Measurements from ENCODE around the gene GPR37.

The GPR37 gene

DNA sequence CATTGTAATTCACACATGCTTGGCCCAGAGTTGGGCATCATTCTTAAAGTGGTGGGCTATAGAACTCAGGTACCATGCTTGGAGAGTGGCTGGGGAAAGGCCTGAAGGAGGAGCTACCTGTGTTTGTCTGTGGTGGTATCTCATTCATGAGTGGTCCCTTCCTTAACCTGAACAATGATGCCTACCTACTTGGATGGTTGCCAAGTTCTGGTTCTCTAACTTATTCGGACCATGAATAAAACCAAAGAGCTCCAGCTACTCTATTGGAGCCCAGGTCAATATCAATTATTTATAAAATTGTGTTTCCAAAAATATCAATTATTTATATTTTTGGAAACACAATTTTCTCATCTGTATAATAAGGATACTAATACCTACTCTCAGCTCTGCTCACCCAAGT, 2.9 kb upstream of the GPR37 start:
- Mint-ChIP-seq H3K27me3 (ENCODE audit: low read depth, poor library complexity) (peaks cover 26% of the 10 kb centered on the region), H3K4me1 (peaks cover 5% of the 10 kb centered on the region), H3K36me3 (ENCODE audit: low read depth) (no peaks in the 10 kb centered on the region), H3K4me3 (no peak overlapping the region), H3K27ac (no peak overlapping the region), H3K9me3 (peaks cover 5% of the 10 kb centered on the region)
- TF ChIP-seq, protein P1, sequence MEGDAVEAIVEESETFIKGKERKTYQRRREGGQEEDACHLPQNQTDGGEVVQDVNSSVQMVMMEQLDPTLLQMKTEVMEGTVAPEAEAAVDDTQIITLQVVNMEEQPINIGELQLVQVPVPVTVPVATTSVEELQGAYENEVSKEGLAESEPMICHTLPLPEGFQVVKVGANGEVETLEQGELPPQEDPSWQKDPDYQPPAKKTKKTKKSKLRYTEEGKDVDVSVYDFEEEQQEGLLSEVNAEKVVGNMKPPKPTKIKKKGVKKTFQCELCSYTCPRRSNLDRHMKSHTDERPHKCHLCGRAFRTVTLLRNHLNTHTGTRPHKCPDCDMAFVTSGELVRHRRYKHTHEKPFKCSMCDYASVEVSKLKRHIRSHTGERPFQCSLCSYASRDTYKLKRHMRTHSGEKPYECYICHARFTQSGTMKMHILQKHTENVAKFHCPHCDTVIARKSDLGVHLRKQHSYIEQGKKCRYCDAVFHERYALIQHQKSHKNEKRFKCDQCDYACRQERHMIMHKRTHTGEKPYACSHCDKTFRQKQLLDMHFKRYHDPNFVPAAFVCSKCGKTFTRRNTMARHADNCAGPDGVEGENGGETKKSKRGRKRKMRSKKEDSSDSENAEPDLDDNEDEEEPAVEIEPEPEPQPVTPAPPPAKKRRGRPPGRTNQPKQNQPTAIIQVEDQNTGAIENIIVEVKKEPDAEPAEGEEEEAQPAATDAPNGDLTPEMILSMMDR (IDR thresholded peaks at IDR 0.05): no peak
- no peak for DNase-seq

DNA sequence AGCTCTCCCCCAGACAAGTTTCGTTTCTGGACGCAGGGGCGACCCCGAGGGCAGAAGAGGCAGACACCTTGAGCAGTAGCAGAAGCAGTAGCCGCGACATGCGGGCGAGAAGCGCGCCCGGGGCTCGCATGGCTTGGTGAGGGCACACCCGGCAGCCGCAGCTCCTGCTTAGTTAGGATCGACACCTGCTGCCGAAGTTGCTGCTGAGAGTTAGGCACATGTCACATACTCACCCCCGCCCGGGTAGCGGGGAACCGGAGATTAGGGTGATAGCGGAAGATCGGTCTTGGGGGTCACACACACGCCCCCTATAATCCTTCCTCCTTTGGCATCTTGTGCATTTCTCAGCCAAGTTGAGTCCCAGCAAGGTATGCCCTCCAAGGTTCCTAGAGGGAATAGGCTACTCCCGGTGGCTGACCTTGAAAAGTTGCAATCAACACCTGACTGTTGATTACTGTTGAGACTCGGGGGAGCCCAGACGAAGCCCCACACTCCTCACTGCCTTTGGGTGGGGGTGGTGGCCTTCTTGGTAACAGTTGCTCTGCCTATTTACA, 668 bp downstream of the GPR37 start:
- no peak overlapping the region for H3K27ac Mint-ChIP-seq
- H3K4me3 Mint-ChIP-seq: peak overlapping the region; percentile 86
- TF ChIP-seq, protein P1 (IDR thresholded peaks at IDR 0.05): no peak
- no peaks in the 10 kb centered on the region for H3K36me3 Mint-ChIP-seq (ENCODE audit: low read depth)
- peaks cover 5% of the 10 kb centered on the region for H3K4me1 Mint-ChIP-seq
- peaks cover 35% of the 10 kb centered on the region for H3K27me3 Mint-ChIP-seq (ENCODE audit: low read depth, poor library complexity)
- H3K9me3 Mint-ChIP-seq: peaks cover 7% of the 10 kb centered on the region
- DNase-seq: peak; percentile 36

DNA sequence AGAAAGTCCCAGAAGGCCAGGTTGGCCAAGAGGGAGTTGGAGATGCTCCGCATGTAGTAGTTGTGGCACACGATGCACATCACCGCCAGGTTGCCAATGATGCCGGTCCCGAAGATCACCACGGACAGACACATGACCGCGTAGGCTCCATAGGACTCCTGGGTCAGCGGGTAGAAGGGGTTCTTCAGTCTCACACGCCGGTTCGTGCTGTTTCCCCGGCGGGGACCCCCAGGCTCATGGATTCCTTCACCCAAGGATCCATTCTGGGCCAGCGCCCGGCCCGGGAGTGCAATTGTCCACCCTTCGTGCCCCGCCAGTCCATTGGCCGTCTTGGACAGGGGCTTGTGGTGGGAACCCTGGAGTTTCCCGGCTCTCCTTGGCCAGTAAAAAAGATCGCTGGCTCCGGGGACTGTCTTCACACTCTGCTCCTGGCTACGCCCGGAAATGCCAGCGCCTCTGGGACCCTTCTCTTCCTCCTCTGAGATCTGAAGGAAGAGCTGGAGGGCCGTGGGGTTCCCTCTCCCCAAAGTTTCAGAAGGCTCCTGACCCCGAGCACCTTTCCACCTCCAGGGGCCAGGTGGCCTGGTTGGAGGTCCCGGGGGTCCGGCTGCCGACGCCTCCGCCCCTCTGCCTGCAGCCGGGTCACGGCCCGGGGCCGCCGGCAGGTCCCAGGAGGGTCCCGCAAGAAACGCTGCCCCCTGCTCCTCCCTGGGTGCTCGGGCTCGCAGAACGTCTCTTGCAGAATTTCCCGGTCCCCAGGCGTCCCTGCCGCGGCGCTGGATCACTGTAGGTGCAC, 1.3 kb downstream of the GPR37 start:
- Mint-ChIP-seq H3K27ac (no peak overlapping the region), H3K9me3 (peaks cover 7% of the 10 kb centered on the region), H3K27me3 (ENCODE audit: low read depth, poor library complexity) (peaks cover 35% of the 10 kb centered on the region), H3K4me3 (peak overlapping the region; percentile 86), H3K36me3 (ENCODE audit: low read depth) (no peaks in the 10 kb centered on the region), H3K4me1 (peaks cover 5% of the 10 kb centered on the region)
- peak; percentile 10 for DNase-seq
- TF ChIP-seq, protein P1 (IDR thresholded peaks at IDR 0.05): no peak

DNA sequence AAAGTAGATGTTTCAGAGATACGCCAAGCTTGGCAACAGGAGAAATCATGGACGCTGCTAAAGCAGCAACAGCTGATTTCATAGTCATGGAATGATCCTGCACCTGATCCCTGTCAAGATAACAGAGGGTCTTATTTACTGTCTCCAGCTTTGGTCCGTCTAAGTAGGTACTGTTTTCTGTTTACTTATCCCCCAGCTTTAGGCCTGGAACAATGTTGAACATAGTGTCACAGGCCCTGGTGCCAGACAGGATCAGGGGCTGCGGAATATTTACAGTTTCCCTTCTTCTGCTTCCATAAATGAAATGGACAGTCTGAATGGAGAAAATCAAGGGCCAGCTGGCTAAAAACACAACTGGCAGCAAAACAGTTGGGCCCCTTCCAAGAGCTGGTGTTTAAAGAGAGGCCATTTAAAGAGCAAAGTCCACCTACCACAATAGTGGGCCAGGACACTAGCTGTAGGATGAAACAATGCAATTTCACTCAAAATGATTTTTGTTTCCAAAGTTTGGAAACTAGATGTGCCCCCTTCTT, 2.9 kb downstream of the GPR37 start:
- TF ChIP-seq, protein P1 (IDR thresholded peaks at IDR 0.05): no peak
- peaks cover 5% of the 10 kb centered on the region for H3K4me1 Mint-ChIP-seq
- H3K27ac Mint-ChIP-seq: no peak overlapping the region
- peaks cover 7% of the 10 kb centered on the region for H3K9me3 Mint-ChIP-seq
- H3K36me3 Mint-ChIP-seq (ENCODE audit: low read depth): no peaks in the 10 kb centered on the region
- no peak overlapping the region for H3K4me3 Mint-ChIP-seq
- peaks cover 35% of the 10 kb centered on the region for H3K27me3 Mint-ChIP-seq (ENCODE audit: low read depth, poor library complexity)
- no peak for DNase-seq

DNA sequence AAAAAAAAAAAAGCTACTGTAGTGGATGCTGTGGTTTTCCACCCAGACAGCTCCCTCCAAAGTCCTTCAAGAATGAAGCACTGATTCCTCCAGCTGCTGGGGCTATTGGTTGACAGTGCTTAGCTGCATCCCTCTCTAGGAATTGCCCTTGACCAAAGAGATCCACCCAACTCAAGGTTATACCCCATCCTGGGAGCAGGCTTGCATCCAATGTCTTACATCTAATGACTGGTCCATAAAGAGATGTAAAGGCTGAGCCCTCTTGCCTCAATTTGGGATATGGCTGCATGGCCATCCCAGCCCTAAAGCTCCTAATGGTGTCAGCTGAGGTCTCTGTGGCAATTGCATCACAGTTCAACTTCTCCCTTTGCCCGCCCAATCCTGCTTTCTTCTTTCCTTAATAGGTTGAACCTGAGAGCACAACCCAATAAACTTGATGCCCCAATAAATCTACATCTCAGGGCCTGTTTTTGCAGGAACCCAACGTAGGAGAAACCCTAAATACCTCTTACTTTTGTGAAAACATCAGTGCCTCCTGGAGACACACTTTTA, 4.4 kb downstream of the GPR37 start:
- TF ChIP-seq, protein P1 (IDR thresholded peaks at IDR 0.05): no peak
- no peak overlapping the region for H3K4me3 Mint-ChIP-seq
- no peaks in the 10 kb centered on the region for H3K36me3 Mint-ChIP-seq (ENCODE audit: low read depth)
- no peak overlapping the region for H3K27ac Mint-ChIP-seq
- peaks cover 7% of the 10 kb centered on the region for H3K9me3 Mint-ChIP-seq
- H3K27me3 Mint-ChIP-seq (ENCODE audit: low read depth, poor library complexity): peaks cover 35% of the 10 kb centered on the region
- DNase-seq: no peak
- peaks cover 5% of the 10 kb centered on the region for H3K4me1 Mint-ChIP-seq

All from nephron progenitor cell (in vitro differentiated cells).